ENCODE data around the gene GGA1.

- TF ChIP-seq CTCF (IDR thresholded peaks at IDR 0.05) (no peak), POLR2AphosphoS5 (IDR thresholded peaks at IDR 0.05) (no peak), POLR2A (IDR thresholded peaks at IDR 0.05) (no peak)
These were observed 40.6 kb upstream of the GGA1 start for GRCh38 chr22:37568012-37568411.

All from breast epithelium (tissue), 3 donors.